NCI-H748 treated with DMSO at 0.1 percent for 48 hours (cell line): Measurements from ENCODE around the gene ADAM11.
A peak's percentile ranks its signal among the peaks of the same experiment; 100 is the strongest.
"Not testable (repeated sequence)": the region's sequence is repeated elsewhere in the genome, so short reads cannot be mapped to it uniquely, and the experiment has no call there.

Experiments used
- DNase-seq: peaks from one replicate; lab custom pipeline; 2025; lab: John Stamatoyannopoulos, UW

The ADAM11 gene

GRCh38 chr17:44795928-44796327, 37.1 kb downstream of the ADAM11 start:
- no peak for DNase-seq

DNA sequence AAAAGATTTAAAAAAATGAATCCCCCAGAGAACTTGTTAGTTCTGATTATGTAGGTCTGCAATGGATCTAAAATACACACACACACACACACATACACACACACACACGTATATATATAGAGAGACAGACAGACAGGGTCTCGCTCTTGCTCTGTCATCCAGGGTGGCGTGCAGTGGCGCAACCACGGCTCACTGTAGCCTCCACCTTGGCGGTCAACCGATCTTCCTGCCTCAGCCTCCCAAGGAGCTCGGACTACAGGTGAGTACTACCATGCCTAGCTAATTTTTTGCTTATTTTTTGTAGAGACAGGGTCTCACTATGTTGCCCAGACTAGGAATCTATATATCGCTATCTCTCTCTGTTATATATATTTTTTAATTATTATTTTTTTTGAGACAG, 37.9 kb downstream of the ADAM11 start:
- DNase-seq, result no peak

- DNase-seq, result no peak
Measured at GRCh38 chr17:44797802-44798201, 39.0 kb downstream of the ADAM11 start.

- no peak for DNase-seq
Measured at GRCh38 chr17:44798356-44798755, 39.6 kb downstream of the ADAM11 start.

DNA sequence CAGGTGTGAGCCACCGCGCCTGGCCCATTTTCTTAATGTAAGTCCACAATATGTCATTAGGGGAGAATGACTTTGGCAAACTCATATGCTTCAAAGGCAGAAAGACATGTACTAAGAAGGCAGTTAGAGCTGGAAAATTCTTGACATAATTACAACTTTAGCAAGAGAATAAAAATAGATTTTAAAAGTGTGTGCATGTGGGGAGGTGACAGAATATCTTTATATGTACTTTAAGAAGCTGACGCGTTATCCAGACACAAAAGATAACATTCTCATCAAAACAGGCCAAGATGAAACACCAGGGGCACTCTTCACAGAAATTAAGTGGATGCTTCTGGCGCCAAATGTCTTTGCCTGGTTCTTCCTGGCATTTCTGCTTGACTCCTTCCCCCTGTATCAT, 43.1 kb downstream of the ADAM11 start:
- no peak for DNase-seq

DNA sequence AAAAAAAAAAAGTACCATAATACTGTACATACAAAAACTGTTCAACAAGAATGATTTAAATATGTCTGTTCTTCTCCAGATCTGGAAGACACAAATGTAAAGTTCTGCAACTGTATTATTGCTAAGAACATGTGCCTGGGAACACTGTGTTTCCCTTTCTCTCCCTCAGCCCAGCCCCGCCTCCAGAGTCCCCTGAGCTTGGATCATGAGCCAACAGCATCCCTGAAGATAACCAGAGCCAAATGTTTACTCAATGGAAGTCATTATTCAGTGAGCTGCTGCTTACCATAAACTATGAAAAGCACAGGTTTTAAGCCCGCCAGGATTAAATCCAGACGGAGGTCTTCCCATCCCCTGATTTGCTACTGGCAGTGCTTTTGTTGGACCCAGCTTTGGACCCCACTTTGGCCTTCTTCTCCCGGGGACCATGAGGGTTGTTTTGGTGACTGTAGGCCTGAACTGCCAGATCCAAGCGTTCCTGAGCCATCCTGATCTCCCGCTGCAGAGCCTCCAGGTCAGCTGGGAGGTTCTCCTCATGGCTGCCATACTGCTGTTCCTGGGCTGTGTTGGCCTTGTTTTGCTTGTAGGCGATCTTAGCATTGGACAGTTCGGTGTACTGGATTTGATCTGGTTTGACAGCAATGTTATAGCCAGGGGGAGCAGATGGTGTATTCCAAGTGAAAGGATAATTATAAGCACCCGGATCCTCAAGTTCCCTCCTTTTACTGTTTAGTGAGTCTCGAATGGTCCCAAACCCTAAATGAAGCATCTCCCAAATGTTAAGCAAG, 45.7 kb downstream of the ADAM11 start:
- no peak for DNase-seq

DNA sequence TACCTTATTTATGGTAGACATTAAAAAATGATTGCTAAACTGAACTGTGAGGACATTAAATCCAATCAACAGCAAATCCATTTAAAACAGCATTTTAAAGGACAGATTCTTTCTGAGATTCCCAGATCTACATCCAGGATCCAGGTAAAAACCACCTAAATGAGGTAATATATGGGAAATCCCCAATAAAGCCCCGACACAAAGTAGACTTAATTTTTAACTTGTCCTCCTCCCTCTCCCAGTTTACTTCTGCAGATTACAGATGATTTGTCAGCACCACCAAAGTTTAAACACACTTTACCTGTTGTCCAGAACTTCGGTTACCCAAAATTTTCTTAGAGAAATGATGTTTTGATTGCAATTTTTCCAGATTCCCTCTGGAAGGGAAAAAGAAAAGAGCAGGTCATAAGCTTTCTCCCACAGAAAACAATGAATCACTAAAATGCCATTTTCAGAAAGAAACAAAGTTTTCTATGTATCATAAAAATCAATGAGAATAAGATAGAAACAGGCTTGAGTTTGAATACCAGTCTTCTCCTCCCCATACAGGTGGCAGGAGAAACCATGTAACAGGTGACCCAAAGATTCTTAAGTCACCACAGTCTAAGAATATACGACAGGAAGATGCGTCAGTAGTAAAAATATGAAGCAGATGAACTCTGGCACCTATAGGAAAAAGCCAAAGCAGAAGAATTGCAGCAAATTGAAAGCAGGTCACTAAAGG, 48.5 kb downstream of the ADAM11 start:
- DNase-seq, result no peak

GRCh38 chr17:44807817-44808155, 49.0 kb downstream of the ADAM11 start:
- DNase-seq, result no peak

- DNase-seq, result no peak
Measured at GRCh38 chr17:44808156-44808555, 49.4 kb downstream of the ADAM11 start.

DNA sequence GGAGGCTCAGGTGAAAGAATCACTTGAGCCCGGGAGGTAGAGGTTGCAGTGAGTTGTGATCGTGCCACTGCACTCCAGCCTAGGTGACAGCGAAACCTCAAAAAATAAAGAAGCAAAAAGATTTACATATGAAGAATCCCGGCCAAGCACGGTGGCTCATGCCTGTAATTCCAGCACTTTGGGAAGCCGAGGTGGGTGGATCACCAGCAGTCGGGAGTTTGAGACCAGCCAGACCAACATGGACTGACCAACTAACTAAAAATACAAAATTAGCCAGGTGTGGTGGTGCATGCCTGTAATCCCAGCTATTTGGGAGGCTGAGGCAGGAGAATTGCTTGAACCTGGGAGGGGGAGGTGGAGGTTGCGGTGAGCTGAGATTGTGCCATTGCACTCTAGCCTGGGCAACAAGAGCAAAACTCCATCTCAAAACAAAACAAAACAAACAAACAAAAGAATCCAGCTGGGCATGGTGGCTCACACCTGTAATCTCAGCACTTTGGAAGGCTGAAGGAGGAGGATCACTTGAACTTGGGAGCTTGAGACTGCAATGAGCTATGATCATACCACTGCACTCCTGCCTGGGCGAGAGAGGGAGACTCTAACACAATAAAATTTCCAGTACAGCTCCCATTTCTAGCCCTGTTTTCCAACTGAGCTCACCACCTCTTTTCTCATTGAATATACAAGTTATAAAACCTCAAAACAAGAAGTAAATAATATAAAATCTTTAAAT, 50.0 kb downstream of the ADAM11 start:
- not testable (repeated sequence) for DNase-seq

DNA sequence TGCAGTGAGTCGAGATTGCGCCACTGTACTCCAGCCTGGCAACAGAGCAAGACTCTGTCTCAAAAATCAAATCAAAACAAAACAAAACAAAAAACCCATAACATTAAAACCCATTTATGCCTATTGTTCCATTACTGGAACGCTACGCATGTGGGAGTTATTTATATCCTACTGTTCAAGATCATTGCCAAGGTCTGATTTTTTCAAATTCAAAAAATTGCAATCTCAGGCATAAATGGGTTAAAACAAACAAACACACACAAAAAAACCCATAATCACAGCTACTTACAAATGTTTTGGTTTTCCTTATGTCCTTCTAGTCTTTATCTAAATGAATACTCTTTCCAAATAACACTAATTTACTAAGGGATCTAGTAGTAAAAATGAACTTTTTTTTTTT, 53.5 kb downstream of the ADAM11 start:
- no peak for DNase-seq

GRCh38 chr17:44818508-44818907, 59.7 kb downstream of the ADAM11 start:
- DNase-seq, result not testable (repeated sequence)

DNA sequence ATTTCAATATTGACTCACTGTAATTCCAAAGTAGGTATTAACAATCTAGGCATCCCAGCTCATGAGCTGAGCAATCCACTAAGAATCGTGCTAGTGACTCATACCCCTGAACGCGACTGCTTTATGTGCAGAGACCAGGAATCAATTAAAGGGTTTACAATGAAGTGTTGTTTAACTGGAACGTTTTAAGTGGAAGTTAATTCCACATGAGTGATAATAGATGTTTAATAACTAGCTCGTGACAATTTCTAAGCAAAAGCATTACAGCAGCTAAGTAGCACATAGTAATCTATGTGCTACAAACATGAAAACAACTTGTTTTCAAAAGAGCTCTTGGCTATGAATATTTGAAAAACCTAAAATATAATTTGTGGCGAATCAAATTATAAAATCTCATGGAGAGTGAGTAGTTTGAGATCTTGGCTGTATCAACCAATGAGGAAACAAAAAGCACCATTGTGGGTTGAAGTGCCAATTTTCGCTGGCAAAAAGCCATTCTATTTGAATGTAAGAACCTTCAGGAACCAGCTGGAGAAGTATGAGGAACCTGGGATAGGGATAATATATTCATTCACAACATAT, 61.9 kb downstream of the ADAM11 start:
- peak; percentile 94 for DNase-seq

DNA sequence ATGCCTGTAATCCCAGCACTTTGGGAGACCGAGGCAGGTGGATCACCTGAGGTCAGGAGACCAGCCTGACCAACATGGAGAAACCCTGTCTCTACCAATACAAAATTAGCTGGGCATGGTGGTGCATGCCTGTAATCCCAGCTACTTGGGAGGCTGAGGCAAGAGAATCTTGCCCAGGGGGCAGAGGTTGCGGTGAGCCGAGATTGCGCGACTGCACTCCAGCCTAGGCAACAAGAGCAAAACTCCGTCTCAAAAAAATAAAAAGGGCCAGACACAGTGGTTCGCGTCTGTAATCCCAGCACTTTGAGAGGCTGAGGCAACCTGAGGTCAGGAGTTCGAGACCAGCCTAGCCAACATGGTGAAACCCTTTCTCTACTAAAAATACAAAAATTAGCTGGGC, 66.4 kb downstream of the ADAM11 start:
- DNase-seq, result not testable (repeated sequence)

DNA sequence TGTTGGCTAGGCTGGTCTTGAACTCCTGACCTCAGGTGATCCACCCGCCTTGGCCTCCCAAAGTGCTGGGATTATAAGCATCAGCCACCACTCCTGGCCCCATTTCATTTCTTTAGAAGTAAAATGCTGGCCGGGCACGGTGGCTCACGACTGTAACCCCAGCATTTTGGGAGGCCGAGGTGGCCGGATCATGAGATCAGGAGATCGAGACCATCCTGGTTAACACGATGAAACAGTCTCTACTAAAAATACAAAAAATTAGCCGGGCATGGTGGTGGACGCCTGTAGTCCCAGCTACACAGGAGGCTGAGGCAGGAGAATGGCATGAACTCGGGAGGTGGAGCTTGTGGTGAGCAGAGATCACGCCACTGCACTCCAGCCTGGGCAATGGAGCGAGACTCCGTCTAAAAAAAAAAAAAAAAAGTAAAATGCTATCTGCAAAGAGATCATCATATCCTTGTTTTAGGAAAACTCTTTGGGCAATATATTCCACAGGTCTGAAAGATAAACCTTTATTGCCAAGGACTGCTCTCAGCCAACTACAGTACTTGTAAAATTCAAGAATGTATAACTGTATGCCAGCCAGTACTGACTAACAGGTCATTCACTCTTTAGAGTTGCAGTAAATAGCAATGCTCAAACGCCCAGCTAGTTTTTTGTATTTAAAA, 67.5 kb downstream of the ADAM11 start:
- no peak for DNase-seq

- DNase-seq, result no peak
Measured at GRCh38 chr17:44827863-44828262, 69.1 kb downstream of the ADAM11 start.

DNA sequence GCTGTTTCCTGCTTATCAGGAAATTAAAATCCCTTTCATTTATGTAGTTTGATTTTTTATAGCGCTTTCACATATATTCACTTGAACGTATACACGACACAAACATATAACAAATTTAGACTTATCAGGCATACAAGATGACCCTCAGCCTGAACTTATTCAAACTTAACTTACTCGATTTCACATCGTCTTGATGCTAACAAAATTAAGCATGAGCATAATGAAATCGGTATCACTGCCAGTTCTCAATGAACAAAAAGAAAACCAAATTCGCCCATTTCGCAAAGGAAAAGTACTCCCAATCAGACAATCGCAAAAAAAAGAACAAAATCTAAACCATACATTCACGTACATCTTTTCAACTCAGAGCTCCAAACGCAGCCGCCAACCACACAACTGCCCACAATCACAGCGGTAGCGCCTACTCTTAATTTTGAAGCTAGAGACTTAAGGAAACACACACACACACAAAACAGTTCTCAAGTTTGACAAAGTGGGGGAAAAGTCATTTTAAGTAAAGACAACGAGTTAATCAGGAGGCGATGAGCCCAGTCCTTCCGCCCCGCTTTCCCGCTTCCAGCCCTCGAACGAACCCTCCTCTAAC, 70.2 kb downstream of the ADAM11 start:
- no peak for DNase-seq

GRCh38 chr17:44829523-44830358, 71.0 kb downstream of the ADAM11 start, which contains the start of gene GJC1:
Gene GJC1, minus strand, starts transcription at chr17:44830287. Its CDS starts 24,470 bp downstream, at chr17:44805817.
- peak; percentile 21 for DNase-seq

GRCh38 chr17:44830359-44831288, 71.8 kb downstream of the ADAM11 start:
- DNase-seq, result no peak
